ENCODE measurements around the gene PRDM16. TPM values are rescaled to one million over a fixed set of nuclear protein-coding genes. Genes with fewer than 3 reads are reported as not detected.

PRDM16 gene
- total RNA-seq, 4 donors from 2014 or later = 0.41 to 0.95 TPM; not detected in 2

DNA sequence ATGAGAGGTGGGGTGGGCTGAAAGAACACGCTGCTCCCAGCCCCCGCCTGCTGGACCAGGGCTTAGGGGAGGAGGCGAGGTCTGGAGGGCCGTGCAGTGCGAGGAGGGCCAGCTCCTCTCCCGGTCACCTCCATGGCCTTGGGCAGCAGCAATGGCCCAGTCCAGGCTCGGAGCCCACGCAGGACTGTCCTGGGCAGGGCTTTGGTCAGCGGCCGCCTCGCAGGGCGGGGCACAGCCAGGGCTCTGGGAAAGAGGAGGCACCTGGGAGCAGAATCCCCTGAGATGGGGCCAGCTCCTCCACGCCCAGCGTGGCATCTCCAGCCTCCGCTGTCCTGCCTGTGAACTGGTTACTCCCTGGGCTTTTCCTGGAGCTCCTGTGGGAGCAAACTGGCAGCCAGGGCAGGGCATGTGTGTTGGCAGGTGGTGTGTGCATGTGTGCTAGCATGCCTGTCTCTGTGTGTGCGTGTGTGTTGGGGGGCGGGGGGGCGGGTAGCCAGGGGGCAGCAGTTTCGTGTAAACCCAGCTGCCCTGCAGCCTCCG, 412.9 kb downstream of the PRDM16 start:
- Histone ChIP-seq H3K4me3 (no peak overlapping the region), H3K9me3 (no peaks in the 10 kb centered on the region), H3K27me3 (no peaks in the 10 kb centered on the region), H3K36me3 (no peaks in the 10 kb centered on the region), H3K27ac (no peak overlapping the region), H3K4me1 (peaks cover 0 to 9% (median 7%) of the 10 kb centered on the region in 4 donors)
- in situ Hi-C loops (cut with MboI; ENCODE audit: low pct_ligation_motif_present in 1 of 4, low pct_unique_long_range_greater_than_20kb in 1 of 4, low sequenced_read_pairs in 3 of 4) (loop anchor here in 1 of 4 donors (10.0 kb wide), 1 partner anchor 143 kb away; the partner anchor contains the start of gene TPRG1L), intact Hi-C loops (cut with DNase I; ENCODE audit: low total_unique reads) (no loop called here)
- WGBS, 2 donors (ENCODE audit: low coverage in 1 of 2) = 70% methylated on average over 11 of the region's 20 CpGs; no CpG with 5 or more reads in 1 of the 2 donors
- no peak for DNase-seq
- TF ChIP-seq, protein P1, sequence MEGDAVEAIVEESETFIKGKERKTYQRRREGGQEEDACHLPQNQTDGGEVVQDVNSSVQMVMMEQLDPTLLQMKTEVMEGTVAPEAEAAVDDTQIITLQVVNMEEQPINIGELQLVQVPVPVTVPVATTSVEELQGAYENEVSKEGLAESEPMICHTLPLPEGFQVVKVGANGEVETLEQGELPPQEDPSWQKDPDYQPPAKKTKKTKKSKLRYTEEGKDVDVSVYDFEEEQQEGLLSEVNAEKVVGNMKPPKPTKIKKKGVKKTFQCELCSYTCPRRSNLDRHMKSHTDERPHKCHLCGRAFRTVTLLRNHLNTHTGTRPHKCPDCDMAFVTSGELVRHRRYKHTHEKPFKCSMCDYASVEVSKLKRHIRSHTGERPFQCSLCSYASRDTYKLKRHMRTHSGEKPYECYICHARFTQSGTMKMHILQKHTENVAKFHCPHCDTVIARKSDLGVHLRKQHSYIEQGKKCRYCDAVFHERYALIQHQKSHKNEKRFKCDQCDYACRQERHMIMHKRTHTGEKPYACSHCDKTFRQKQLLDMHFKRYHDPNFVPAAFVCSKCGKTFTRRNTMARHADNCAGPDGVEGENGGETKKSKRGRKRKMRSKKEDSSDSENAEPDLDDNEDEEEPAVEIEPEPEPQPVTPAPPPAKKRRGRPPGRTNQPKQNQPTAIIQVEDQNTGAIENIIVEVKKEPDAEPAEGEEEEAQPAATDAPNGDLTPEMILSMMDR (IDR thresholded peaks at IDR 0.05) = no peak
- TF ChIP-seq POLR2A (IDR thresholded peaks at IDR 0.05) = no peak
- no peak for TF ChIP-seq POLR2AphosphoS5 (IDR thresholded peaks at IDR 0.05)
- TF ChIP-seq EP300 (IDR thresholded peaks at IDR 0.05; ENCODE audit: low read depth) = no peak

DNA sequence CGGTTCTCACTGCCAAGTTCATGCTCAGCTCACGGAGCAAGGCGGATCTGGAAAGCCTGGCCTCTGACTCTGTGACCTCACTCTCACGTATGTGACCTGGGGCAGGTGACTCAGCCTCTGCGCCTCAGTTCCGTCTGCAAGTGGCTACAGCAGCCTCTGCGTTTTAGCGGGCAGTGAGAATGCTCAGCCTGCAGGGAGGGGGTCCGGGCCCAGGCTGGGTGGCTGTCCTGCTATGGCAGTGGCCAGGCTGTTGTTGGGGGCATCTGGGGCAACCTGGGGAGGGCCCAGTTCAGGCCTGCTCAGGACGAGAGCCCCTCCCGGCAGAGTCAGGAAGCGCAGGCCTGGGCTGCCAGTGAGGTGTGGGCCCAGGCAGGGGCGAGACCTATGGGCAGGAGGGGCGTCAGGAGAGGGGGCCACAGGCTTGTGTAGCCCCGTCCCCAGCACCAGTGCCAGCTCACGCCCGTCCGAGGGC, 413.4 kb downstream of the PRDM16 start:
- in situ Hi-C loops (cut with MboI; ENCODE audit: low pct_ligation_motif_present in 1 of 4, low pct_unique_long_range_greater_than_20kb in 1 of 4, low sequenced_read_pairs in 3 of 4) = loop anchor here in 1 of 4 donors (10.0 kb wide), 1 partner anchor 142 kb away; the partner anchor contains the start of gene TPRG1L
- H3K9me3 ChIP-seq = no peaks in the 10 kb centered on the region
- no peaks in the 10 kb centered on the region for H3K27me3 ChIP-seq
- H3K36me3 ChIP-seq = no peaks in the 10 kb centered on the region
- TF ChIP-seq, protein P1 (IDR thresholded peaks at IDR 0.05) = peak in 3 of 5 experiments; percentile 5 to 36 (median 18)
- no peak for TF ChIP-seq POLR2AphosphoS5 (IDR thresholded peaks at IDR 0.05)
- H3K4me3 ChIP-seq = no peak overlapping the region
- H3K4me1 ChIP-seq = peaks cover 0 to 9% (median 7%) of the 10 kb centered on the region in 4 donors
- DNase-seq = peak; percentile 40
- intact Hi-C loops (cut with DNase I; ENCODE audit: low total_unique reads) = no loop called here
- 53% methylated on average over 17 of the region's 18 CpGs; no CpG with 5 or more reads in 1 of the 2 donors for WGBS, 2 donors (ENCODE audit: low coverage in 1 of 2)
- no peak overlapping the region for H3K27ac ChIP-seq

DNA sequence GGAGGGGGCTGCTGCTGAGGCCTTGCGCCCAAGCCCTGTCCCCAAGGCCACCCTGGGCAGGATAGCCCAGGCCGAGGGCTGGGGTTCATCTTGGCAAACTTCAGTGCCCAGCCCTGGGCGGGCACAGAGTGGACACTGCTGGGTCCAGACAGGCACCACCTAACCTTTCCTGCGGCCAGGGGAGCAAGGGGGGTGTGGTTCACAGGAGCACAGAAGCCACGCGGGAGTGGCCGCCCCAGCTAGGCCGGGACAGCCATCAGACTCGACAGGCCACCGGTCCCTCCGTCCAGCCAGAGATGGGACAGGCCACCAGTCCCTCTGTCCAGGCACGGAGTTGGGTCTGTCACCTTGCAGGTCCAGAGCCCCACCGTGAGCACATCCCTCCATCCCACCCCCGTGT, 414.4 kb downstream of the PRDM16 start:
- no peak for TF ChIP-seq EP300 (IDR thresholded peaks at IDR 0.05; ENCODE audit: low read depth)
- TF ChIP-seq POLR2AphosphoS5 (IDR thresholded peaks at IDR 0.05) = no peak
- Histone ChIP-seq H3K36me3 (no peaks in the 10 kb centered on the region), H3K9me3 (no peaks in the 10 kb centered on the region), H3K4me1 (peaks cover 0 to 9% (median 7%) of the 10 kb centered on the region in 4 donors), H3K27me3 (no peaks in the 10 kb centered on the region), H3K4me3 (no peak overlapping the region), H3K27ac (no peak overlapping the region)
- intact Hi-C loops (cut with DNase I; ENCODE audit: low total_unique reads) (no loop called here), in situ Hi-C loops (cut with MboI; ENCODE audit: low pct_ligation_motif_present in 1 of 4, low pct_unique_long_range_greater_than_20kb in 1 of 4, low sequenced_read_pairs in 3 of 4) (loop anchor here in 1 of 4 donors (10.0 kb wide), 1 partner anchor 141 kb away; the partner anchor contains the start of gene TPRG1L)
- 89% methylated on average over 3 of the region's 14 CpGs; no CpG with 5 or more reads in 1 of the 2 donors for WGBS, 2 donors (ENCODE audit: low coverage in 1 of 2)
- DNase-seq = no peak

DNA sequence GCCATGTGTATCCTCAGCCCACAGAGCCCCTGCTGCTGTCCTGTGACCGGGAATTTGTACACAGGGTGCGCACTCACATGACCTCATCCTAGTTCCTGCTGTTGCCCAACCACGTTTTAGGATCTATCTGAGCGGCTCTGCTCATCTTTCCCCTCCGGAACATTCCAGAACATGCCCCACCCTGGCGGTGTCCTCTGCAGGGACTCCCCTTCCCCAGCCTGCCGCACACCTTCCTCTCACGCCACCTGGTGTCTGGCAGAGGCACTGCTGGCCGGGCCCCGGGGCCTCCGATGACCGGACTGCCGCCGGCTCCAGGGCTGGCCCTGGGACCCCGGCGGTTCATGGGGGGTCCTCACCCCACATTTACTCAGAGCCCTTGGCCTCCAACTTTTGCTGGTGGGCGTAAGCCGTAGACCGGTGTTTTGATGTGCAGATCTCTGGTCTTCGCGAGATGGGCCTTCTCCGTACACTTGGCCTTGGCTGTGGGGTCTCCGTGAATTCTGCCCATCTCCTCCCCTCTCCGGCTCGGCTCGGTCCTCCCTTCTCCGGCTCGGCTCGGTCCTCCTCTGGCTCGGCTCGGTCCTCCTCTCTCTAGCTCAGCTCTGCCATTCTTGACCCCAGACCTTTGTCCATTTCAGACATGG, 414.9 kb downstream of the PRDM16 start:
- in situ Hi-C loops (cut with MboI; ENCODE audit: low pct_ligation_motif_present in 1 of 4, low pct_unique_long_range_greater_than_20kb in 1 of 4, low sequenced_read_pairs in 3 of 4) = loop anchor here in 1 of 4 donors (10.0 kb wide), 1 partner anchor 141 kb away; the partner anchor contains the start of gene TPRG1L
- H3K4me1 ChIP-seq = peaks cover 0 to 9% (median 7%) of the 10 kb centered on the region in 4 donors
- TF ChIP-seq EP300 (IDR thresholded peaks at IDR 0.05; ENCODE audit: low read depth) = no peak
- TF ChIP-seq, protein P1 (IDR thresholded peaks at IDR 0.05) = peak; percentile 75 to 93 (median 91)
- H3K27me3 ChIP-seq = no peaks in the 10 kb centered on the region
- H3K36me3 ChIP-seq = no peaks in the 10 kb centered on the region
- 38% methylated on average over 31 of the region's 31 CpGs; no CpG with 5 or more reads in 1 of the 2 donors for WGBS, 2 donors (ENCODE audit: low coverage in 1 of 2)
- no peaks in the 10 kb centered on the region for H3K9me3 ChIP-seq
- DNase-seq = peak; percentile 50
- no peak overlapping the region for H3K4me3 ChIP-seq
- intact Hi-C loops (cut with DNase I; ENCODE audit: low total_unique reads) = no loop called here
- H3K27ac ChIP-seq = no peak overlapping the region
